ENCODE data around the gene CLRN1.

- no peak for TF ChIP-seq CTCF (conservative IDR thresholded peaks at IDR 0.05)
- no peak for TF ChIP-seq EZH2 (IDR thresholded peaks at IDR 0.05; ENCODE audit: low read depth)
Measured at GRCh38 chr3:150913133-150913922, 59.2 kb downstream of the CLRN1 start.

Data from PC-9 (cell line).